Heart right ventricle (tissue), 16 donors: ENCODE data around the gene CLCN1. TPM values are rescaled to one million over a fixed set of nuclear protein-coding genes. Genes with fewer than 3 reads are reported as not detected.
A peak's percentile ranks its signal among the peaks of the same experiment; 100 is the strongest.
"Not testable (repeated sequence)": the region's sequence is repeated elsewhere in the genome, so short reads cannot be mapped to it uniquely, and the experiment has no call there.

ENCODE experiments used
- ATAC-seq, 8 donors: fragments of 200-7000 bp; cut with Tn5 transposase; one replicate each; pipeline ENCODE4 v1.9.1; 2020; ENCODE audit warnings: mild to moderate bottlenecking in 8 of 8, moderate library complexity in 8 of 8, moderate number of reproducible peaks in 1 of 8
- DNase-seq, 2 donors: peaks; one replicate each; pipeline ENCODE4 v3.0.0-alpha.2; 2020
- H3K27ac ChIP-seq, 10 donors: fragments of 200-600 bp; sonication (generic) in 2 of 10; one replicate each; pipeline versions ENCODE4 v1.5.0 to v1.8.0; 2020 to 2022; ENCODE audit warnings: mild to moderate bottlenecking in 3 of 10
- H3K27me3 ChIP-seq, 7 donors: fragments of 200-600 bp; one replicate each; pipeline ENCODE4 v1.8.0; 2021 to 2022; ENCODE audit warnings: mild to moderate bottlenecking in 2 of 7
- H3K36me3 ChIP-seq, 9 donors: fragments of 200-600 bp; sonication (generic) in 1 of 9; one replicate each; pipeline versions ENCODE4 v1.5.0 to v1.8.0; 2020 to 2022; ENCODE audit warnings: mild to moderate bottlenecking in 2 of 9
- H3K4me1 ChIP-seq, 9 donors: fragments of 200-600 bp; sonication (generic) in 1 of 9; one replicate each; pipeline versions ENCODE4 v1.5.0 to v1.8.0; 2020 to 2022; ENCODE audit warnings: mild to moderate bottlenecking in 4 of 9
- H3K4me3 ChIP-seq, 10 donors: fragments of 200-600 bp; sonication (generic) in 2 of 10; one replicate each; pipeline versions ENCODE4 v1.5.0 to v1.8.0; 2020 to 2022; ENCODE audit warnings: mild to moderate bottlenecking in 7 of 10, moderate library complexity in 2 of 10
- H3K9me3 ChIP-seq, 11 donors: fragments of 200-600 bp in 10 of 11; sonication (generic) in 2 of 11; one replicate each; pipeline versions ENCODE4 v1.5.0 to v1.8.0; 2013 to 2022; ENCODE audit warnings: mild to moderate bottlenecking in 2 of 11, control low read depth in 1 of 11, moderate library complexity in 1 of 11
- CTCF ChIP-seq, 9 donors: fragments of 200-600 bp; sonication (generic) in 2 of 9; IDR thresholded peaks; one replicate each; pipeline versions ENCODE4 v1.5.0 to v1.8.0; 2021 to 2022; ENCODE audit warnings: antibody characterized with exemption in 9 of 9, mild to moderate bottlenecking in 5 of 9, moderate library complexity in 1 of 9
- WGBS, 2 donors: extraction: QIAGEN DNeasy Blood & Tissue Kit; methylation state at CpG; one replicate each; pipeline ENCODE4 v1.1.7; 2013; ENCODE audit warnings: inconsistent platforms in 1 of 2; 5-methylcytosine and 5-hydroxymethylcytosine counted together
- intact Hi-C, 10 donors: fragments of 100-400 bp; cut with DNase I; formaldehyde crosslinking; loops; one replicate each; pipeline versions ENCODE4 v1.11.1 to v1.14.2; 2022
- polyA plus RNA-seq, 2 donors: library from polyadenylated mRNA; stranded (reverse); fragments of 200-250 nt; gene quantifications; one replicate each; pipeline ENCODE4 v1.2.3, GENCODE V29; 2013
- total RNA-seq, 10 donors: library from RNA; stranded (reverse); fragmentation: NEBNext Ultra II Directional in 3 of 10; extraction: Animal tissue kit (Norgen Biotek cat#: 25700) in 3 of 10; gene quantifications; one replicate each; pipeline versions ENCODE4 v1.2.1 to v1.2.4, GENCODE V29; 2021 to 2023
- donor health status: Arrhythmogenic right ventricular cardiomyopathy.
- donor health status: ischemic (EF 13 %, LVEDD 7.1; RV severe dilation, severe dysfunction).
- donor health status: healthy with polysubstance abuse.
- donor health status: DM: no; HTN: yes; CAD: no.
- donor health status: DM: no; HTN: no; CAD: no.
- donor health status: ischemic (EF 25% LVEDD 6.9; RV normal size, moderate dysfunction).
- donor health status: ischemic (EF 25% LVEDD 5.7; RV mildly dilated, moderate dysfunction).
- donor health status: healthy.
- donor health status: DM: yes; HTN: yes; CAD: no.
- donor health status: Ischemic cardiomyopathy.
- donor health status: ischemic (EF 35%, LVEDD 5.7; RV mildly dilated, moderate dysfunction).
- donor health status: nonischemic (EF 11% LVEDD 7.7; RV severe dilation, severe dysfunction).
- donor health status: DM: yes; HTN: yes; CAD: no.
- donor health status: PGD.
- donor health status: ischemic (EF 29% LVEDD 5.4; RV normal size, mild dysfunction).
- donor health status: nonischemic (EF 23%, LVEDD 6.1; RV moderate dilation, normal function).

The CLCN1 gene
- total and polyA plus RNA-seq, 12 donors: 0.01 TPM; not detected in 11

GRCh38 chr7:143287935-143288826 is 27.7 kb upstream of the CLCN1 start, which contains the start of gene CASP2:
TSS of gene CASP2 (plus strand) at chr7:143288351. CDS start at chr7:143288456, 105 bp downstream.
- ATAC-seq: peak; percentile 96 to 99 (median 97)
- peak in 7 of 9 donors; percentile 26 to 66 (median 51) for TF ChIP-seq CTCF (IDR thresholded peaks at IDR 0.05)
- H3K4me1 ChIP-seq: peaks cover 0 to 68% (median 41%) of the 10 kb centered on the region in 9 donors

GRCh38 chr7:143288836-143289235 is 27.1 kb upstream of the CLCN1 start:
- no peaks in the 10 kb centered on the region for H3K27me3 ChIP-seq
- H3K36me3 ChIP-seq: peaks cover 0 to 38% (median 17%) of the 10 kb centered on the region in 9 donors
- H3K4me1 ChIP-seq: peaks cover 0 to 61% (median 41%) of the 10 kb centered on the region in 9 donors
- WGBS, 2 donors: 3% methylated on average over 11 of the region's 11 CpGs
- no peak for TF ChIP-seq CTCF (IDR thresholded peaks at IDR 0.05)
- intact Hi-C loops: loop anchor here in 3 of 10 donors (1.0 to 5.0 kb wide), 2 partner anchors 26 to 47 kb away; partner anchors contain the start of gene GSTK1 (in 1 of the 3)
- DNase-seq: no peak
- H3K4me3 ChIP-seq: peak overlapping the region; percentile 85 to 100 (median 96)
- no peak for ATAC-seq
- H3K9me3 ChIP-seq: no peaks in the 10 kb centered on the region
- H3K27ac ChIP-seq: peak overlapping the region; percentile 82 to 99 (median 96)

More at GRCh38 chr7:143287935-143288826, 27.7 kb upstream of the CLCN1 start, which contains the start of gene CASP2:
- Histone ChIP-seq H3K27ac (peak within 1 kb of the TSS; percentile 82 to 99 (median 96)), H3K36me3 (peaks cover 0 to 31% (median 12%) of the 10 kb centered on the region in 9 donors), H3K4me3 (peak within 1 kb of the TSS; percentile 85 to 100 (median 96)), H3K9me3 (no peaks in the 10 kb centered on the region), H3K27me3 (no peaks in the 10 kb centered on the region)
- 1 to 2% methylated on average over 84 of the region's 84 CpGs for WGBS, 2 donors
- intact Hi-C loops: loop anchor here in 3 of 10 donors (1.0 to 5.0 kb wide), 2 partner anchors 25 to 46 kb away; partner anchors contain the start of gene GSTK1 (in 1 of the 3)
- peak; percentile 98 to 99 for DNase-seq

GRCh38 chr7:143289421-143289820 is 26.5 kb upstream of the CLCN1 start:
- no peaks in the 10 kb centered on the region for H3K27me3 ChIP-seq
- intact Hi-C loops: loop anchor here in 2 of 10 donors (5.0 kb wide), 1 partner anchor 47 kb away; no protein-coding TSS in a partner anchor
- peaks cover 0 to 43% (median 23%) of the 10 kb centered on the region in 9 donors for H3K36me3 ChIP-seq
- DNase-seq (no peak), ATAC-seq (no peak)
- peaks cover 0 to 56% (median 40%) of the 10 kb centered on the region in 9 donors for H3K4me1 ChIP-seq
- H3K9me3 ChIP-seq: no peaks in the 10 kb centered on the region
- TF ChIP-seq CTCF (IDR thresholded peaks at IDR 0.05): no peak
- H3K4me3 ChIP-seq: peak overlapping the region; percentile 85 to 100 (median 96)
- 30 to 31% methylated on average over 6 of the region's 6 CpGs for WGBS, 2 donors
- peak overlapping the region in 8 of 10 donors; percentile 91 to 99 (median 96) for H3K27ac ChIP-seq

- Histone ChIP-seq H3K4me3 (peak overlapping the region in 7 of 10 donors; percentile 90 to 100 (median 97)), H3K36me3 (peaks cover 0 to 48% (median 28%) of the 10 kb centered on the region in 9 donors), H3K27ac (peak overlapping the region in 2 of 10 donors; percentile 96), H3K4me1 (peaks cover 0 to 54% (median 39%) of the 10 kb centered on the region in 9 donors)
- not testable (repeated sequence) for DNase-seq, ATAC-seq, H3K27me3 ChIP-seq, H3K9me3 ChIP-seq
- 52 to 65% methylated on average over 4 of the region's 4 CpGs for WGBS, 2 donors
- intact Hi-C loops: loop anchor here in 2 of 10 donors (5.0 kb wide), 1 partner anchor 48 kb away; no protein-coding TSS in a partner anchor
Measured at GRCh38 chr7:143289888-143290287, 26.0 kb upstream of the CLCN1 start.
